ENCODE measurements around the gene MEAK7.

Gene MEAK7

DNA sequence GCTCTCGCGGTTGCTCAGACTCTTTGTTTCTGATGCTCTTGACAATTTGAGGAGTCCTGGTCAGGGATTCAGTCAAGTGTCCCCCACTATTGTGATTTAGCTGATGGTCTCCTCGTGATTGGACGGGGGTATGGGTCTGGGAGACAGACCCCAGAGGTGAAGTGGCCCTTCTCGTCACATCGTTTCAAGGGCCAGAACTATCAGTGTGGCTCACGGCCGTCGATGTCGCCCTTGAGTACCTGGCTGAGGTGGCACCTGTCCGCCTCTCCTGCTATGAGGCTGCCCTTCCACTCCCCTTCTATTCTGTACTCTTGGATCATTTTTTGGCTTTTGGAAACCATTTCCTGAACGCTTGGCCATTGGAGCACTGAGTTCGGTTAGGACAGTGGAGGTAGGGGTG is 7.4 kb upstream of the MEAK7 start:
- DNase-seq (ENCODE audit: low spot score) = no peak

DNA sequence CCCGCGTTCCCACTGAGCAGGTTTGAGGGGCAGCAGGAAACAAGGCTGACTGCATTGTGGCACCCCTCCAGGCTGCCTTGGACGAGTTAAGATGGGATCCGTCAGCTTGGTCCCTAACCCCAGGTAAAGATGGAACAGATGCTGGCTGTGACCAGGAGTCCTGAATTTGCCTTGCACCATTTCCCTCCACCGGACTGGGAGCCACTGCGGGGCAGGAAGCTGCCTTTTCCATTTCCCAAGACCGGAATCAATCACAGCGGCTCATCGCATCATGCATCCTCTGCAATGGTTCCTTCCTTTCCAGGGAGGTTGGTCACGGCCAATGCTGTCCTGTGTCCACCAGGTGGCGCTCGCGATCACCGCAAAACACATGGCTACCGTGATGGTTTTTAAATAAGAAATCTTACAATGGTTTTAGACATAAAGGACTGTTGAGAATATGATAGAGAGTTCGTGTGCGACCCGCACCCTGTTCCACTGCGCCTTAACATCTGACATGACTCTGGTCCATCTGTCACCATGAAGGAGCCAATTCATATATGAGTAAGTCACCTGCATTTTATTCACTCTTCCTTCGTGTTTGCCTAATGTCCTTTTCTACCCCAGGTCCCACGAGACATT is 6.8 kb upstream of the MEAK7 start:
- peak; percentile 79 for DNase-seq (ENCODE audit: low spot score)

DNA sequence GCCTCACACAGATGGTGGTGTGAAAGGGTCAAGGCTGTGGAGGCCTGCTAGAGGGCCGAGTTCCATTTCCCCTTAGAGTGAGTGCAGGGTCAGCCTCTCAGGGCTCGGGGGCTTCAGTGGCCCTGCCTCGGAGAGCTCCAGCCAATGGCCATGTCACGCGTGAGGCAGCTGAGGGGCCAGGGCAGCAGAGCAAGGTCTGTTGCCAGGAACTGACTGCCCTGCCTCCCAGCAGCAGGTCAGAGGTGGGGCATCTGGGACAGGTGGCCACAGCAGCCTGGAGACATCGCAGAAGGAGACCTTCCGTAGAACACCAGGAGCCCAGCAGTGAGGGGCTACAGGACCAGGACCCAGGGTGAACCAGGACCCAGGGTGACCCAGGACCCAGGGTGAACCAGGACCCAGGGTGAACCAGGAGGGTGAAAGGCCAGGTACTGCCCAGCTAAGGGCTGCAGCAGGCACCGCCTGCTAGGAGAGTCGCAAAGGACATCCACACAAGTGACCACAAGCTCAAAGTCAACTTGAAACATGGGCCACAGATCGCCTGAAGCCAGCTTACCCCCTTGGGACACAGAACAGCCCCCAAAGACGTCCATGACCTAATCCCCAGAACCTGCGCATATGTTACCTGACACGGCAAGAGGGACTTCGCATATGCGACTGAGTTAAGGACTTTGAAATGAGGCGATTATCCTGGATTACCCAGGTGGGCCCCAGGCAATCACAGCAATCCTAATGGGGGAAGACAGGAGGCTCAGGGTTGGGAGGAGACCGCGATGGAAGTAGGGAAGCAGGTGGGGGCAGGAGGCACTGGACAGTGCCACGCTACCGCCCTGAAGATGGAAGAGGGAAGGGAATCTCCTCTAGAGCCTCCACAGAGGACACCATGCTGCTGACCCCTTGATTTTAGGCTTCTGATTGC is 4.8 kb upstream of the MEAK7 start:
- no peak for DNase-seq (ENCODE audit: low spot score)

DNA sequence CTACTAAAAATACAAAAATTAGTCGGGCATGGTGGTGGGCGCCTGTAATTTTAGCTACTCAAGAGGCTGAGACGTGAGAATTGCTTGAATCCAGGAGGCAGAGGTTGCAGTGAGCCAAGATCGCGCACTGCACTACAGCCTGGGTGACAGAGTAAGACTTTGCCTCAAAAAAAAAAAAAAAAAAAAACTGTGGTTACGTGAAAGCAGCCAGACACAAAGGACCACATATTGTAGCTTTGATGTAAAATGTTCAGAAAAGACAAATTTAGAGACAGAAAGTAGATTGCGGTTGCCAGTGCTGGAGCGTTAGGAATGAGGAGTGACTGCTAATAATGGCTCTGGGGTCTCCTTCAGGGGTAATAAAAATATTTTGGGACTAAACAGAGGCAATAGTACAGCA is 4.0 kb upstream of the MEAK7 start:
- no peak for DNase-seq (ENCODE audit: low spot score)

DNA sequence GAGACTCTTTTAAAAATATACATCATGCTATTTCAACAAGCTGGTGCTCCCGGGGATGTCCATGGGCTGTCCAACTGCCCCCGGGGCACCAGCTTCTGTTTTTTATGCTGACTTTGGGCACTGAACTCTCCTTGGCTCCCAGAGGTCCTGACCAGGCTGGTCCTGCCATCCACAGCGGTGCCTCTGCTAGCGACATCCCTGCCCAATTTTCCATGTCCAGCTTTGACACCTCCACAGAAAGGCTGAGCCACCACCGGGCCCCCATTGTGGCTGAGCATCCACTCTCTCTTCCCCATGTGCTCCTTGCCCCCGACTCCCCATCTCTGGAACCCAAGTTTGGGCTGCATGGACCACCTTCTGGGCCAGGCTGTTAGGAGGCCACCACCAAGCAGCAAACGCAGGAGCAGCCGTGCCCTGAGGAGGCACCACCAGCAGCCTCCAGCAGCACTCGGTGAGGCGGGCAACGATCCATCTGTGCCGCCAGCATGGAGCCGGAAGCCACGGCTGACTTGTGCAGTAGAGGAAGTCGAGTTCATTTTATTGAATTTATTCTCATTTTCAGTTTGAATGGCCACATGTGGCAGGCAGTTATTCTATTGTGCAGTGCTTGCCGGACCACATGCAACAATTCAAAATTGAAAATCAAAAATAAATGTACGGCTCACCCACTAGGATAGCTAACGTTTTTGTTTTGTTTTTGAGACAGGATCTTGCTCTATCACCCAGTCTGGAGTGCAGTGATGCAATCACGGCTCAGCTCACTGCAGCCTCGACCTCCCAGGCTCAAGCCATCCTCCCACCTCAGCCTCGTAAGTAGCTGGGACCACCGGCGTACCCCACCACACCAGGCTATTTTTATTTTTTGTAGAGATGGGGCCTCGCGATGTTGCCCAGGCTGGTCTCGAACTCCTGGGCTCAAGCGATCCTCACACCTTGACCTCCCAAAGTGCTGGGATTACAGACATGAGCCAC is 2.8 kb upstream of the MEAK7 start:
- DNase-seq (ENCODE audit: low spot score) = no peak

DNA sequence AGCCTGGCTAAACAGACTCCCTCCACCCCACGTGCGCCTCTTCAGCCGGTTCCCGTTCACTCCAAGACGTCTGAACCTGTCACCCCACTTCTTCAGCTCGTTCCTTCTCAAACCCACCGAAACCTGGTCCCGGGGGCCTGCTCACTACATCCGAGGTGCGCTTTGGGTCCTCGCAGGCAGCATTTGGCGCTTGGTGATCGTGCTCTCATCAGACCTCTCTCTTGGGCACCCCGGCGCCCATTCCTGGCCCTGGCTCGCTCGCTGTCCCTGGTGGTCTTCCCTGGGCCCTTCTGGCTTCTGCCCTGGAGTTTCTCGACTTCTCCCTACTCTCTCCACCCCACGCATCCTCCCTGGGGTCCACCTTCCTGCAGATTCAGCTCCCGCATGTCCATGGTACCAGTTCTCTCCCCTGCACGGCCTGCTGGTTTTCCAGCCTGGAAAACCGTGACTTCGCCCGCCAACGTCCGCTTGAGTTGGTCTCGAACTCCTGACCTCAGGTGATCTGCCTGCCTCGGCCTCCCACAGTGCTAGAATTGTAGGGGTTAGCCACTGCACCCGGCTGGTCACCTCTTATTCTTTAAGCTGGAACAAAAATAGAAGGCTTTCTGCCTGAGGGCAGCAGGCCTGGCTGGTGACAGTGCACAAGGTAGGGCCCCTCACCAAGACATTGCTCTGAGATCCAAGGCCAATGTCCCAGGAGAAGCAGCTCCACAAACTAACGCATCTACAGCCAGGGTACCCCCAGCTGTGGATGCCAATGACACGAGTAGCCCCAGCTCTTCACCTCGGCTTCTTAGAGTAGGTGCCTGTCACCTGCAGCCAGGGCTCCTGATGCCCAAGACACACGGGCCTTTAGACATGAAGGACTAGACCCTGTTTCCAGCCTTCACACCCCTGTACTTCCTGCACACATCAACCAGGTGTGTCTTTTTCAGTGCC is 1.1 kb upstream of the MEAK7 start:
- no peak for DNase-seq (ENCODE audit: low spot score)

DNA sequence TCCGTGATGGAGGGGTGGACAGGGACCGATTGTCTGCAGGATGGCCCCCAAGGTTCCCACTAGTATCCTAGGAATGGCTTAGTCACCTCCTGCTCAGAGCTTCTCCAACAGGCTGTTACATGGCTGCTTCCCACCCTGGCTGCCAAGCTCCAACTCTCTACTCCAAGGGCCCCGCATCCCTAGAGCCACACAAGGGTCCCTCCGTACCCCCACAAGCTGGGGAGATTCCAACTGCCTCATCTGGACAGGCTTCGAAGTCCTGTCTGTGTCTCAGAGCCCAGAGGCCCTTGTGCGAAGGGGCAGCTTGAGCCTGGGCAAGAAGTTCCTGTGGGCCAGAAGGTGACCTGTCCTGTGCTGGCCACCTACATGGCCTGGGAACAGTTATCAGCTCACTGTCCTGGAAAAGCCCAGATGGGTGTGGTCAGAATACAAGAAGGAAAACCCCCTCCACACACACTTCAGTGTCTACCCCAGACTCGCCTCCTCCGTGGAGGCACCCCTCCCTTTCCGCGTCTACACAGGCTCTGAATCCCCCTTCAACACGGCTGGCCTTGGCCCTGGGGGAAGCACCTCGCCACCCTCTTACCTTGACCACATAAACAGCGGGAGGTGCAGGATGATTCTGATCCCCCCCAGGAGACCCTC is 586 bp downstream of the MEAK7 start:
- DNase-seq (ENCODE audit: low spot score) = no peak

DNA sequence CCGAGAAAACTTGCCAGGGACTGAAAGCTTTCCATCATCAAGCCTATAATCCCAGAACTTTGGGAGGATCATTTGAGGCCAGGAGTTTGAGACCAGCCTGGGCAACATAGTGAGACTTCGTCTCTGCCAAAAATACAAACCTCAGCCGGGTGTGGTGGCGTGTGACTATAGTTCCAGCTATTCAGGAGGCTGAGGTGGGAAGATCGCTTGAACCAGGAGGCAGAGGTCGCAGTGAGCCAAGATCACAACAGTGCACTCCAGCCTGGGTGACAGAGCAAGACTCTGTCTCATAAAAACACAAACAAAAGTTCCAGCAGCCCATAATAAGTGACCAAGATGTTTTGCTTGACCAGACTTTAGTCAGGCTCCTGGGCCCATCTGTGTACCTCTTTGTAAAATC is 1.9 kb downstream of the MEAK7 start:
- DNase-seq (ENCODE audit: low spot score) = no peak

DNA sequence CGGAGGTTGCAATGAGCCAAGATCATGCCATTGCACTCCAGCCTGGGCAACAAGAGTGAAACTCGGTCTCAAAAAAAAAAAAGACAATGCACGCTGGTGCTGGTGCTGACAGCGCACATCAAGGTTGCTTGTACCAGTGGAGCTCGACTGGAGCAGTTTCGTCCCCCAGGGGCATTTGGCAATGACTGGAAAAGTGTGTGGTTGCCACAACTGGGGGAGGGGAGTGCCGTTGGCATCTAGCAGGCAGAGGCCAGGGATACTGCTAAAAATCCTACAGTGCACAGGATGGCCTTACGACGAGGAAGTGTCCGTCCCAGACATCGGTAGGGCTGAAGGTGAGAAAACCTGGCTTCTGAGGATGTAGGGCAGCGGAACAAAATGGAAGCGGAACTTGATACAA is 2.4 kb downstream of the MEAK7 start:
- no peak for DNase-seq (ENCODE audit: low spot score)

DNA sequence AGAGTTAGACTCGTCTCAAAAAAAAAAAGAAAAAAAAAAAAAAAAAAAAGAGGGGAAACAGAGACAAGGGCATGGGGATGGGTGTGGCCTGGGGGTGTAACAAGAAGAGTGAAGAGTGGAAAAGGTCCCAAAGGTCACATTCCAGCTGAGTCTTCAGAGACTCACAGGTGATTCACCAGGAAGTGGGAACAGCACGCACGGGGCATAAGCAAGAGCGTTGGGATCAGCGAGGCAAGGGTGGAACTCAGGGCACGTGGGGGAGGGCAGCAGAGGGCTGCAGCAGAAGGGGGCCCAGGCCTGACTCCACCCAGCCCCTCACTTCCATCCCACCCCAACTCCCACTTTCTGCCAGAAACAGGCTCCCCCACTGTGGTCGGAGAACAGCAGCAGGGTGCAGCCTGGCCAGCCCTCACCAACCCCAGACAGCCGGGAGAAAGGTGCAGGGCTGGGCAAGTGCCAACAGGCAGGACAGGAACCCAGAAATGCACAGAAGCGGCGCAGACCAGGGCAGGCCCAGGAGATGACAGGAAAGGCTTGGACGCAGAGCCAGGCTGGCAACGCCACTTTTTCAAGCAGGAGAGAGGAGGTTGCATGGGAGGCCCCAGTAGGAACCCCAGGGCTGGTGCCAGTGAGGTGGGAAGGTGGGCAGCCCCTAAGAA is 3.3 kb downstream of the MEAK7 start:
- no peak for DNase-seq (ENCODE audit: low spot score)

DNA sequence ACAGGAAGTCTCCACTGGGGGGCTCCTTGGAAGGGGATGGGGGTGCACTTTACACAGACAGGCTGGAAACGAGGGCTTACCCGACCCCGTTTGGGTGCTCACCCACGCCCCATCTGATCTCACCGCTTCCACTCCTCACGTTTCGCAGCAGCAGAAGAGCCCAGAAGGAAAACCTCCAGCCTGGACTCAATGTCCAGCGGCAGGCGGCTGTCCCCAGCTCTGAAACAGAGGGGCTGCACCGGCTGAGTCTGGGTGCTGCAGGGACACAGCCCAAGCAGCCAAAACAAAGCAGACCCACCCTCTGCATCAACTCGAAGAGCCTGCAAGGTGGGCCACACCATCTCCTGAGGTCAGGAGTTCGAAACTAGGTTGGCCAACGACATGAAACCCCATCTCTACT is 3.9 kb downstream of the MEAK7 start:
- no peak for DNase-seq (ENCODE audit: low spot score)

DNA sequence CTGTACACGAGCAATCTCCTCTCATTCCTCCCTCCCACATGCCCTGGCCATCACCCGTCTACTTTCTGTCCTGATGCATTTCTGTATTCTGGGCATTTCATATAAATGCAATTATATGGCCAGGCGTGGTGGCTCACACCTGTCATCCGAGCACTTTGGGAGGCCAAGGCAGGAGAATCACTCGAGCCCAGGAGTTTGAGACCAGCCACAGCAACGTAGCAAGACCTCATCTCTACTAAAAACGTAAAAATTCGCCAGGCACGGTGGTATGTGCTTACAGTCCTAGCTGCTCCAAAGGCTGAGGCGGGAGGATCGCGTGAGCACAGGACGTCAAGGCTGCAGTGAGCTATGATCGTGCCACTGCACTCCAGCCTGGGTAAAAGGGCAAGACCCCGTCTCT is 4.8 kb downstream of the MEAK7 start:
- no peak for DNase-seq (ENCODE audit: low spot score)

DNA sequence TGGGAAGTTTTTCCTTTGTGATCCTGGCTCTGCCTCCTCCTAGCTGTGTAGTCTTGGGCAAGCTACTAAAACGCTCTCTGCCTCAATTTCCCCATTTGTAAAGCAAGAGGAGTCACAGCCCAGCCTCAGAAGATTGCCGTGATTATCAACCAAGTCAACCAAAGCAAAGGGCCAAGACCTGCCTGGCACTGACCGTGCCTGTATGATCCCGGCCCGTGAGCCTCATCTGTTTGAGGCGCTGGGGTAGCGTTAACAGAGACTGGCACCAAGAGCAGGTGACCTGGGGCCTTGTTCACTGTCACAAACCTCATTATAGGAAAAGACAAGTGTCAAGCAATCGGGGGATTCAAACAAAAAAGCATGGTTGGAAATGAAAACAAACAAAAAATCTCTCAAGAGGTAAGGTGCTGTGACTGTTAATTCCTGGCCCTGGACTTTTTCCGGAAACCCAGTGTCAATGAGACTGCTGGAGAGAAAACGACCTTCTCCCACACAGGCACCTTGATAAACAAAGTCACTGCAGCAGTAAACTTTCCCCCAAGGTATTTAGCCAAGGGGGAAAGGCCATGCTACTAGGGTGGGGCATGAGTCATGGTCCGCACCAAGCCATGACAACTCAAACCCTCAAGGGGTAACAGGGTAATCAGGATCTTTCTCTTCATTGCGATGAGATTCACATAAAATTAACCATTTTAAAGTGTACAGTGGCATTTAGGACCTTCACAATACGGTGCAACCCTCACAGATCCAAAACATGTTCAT is 5.4 kb downstream of the MEAK7 start:
- no peak for DNase-seq (ENCODE audit: low spot score)

DNA sequence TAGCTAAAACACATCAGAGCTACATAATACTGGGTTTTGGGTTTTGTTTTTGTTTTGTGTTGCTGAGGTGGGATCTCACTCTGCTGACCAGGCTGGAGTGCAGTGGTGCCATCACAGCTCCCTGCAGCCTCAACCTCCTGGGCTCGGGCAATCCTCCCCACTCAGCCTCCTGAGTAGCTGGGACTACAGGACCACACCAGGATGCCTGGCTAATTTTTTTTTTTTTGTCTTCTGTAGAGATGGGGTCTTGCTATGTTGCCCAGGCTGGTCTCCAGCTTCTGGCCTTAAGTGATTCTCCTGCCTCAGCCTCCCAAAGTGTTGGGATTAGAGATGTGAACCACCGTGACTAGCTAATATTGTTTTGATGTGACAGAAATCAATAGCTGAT is 6.2 kb downstream of the MEAK7 start:
- no peak for DNase-seq (ENCODE audit: low spot score)

DNA sequence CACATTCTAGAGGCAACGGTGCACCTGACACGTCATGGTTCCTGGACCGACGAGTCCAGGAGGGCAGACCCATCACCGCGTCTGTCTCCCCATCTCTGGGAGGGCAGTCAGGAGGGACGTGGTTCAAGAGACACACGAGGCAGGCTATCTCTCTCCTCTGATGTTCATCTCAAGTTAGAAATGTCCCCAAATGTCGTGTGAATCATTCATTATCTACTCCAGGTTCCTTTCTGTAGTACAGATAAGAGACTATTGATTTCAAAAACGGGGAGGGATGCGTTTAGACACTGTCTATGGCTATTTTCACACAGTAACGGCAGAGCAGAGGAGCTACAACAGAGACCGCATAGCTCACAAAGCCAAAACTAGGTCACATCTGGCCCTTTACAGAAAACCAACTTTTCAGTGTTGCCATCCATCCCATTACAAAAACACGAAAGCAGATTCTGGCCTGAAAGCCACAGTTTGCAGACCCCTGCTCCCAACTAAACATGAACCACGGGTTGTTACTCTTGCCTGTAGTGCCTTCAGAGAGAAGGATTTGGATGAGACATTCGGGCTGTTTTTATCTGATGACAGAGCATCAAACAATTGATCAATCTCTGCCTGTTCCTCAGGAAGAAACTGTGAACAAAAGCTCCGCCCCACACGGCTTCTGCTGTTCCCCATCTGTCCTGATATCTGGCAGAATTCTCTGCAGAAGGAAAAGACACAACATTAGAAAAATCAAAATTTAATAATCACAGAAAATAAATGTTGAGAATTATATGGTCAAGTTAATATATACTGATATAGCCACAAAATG is 6.8 kb downstream of the MEAK7 start:
- no peak for DNase-seq (ENCODE audit: low spot score)

DNA sequence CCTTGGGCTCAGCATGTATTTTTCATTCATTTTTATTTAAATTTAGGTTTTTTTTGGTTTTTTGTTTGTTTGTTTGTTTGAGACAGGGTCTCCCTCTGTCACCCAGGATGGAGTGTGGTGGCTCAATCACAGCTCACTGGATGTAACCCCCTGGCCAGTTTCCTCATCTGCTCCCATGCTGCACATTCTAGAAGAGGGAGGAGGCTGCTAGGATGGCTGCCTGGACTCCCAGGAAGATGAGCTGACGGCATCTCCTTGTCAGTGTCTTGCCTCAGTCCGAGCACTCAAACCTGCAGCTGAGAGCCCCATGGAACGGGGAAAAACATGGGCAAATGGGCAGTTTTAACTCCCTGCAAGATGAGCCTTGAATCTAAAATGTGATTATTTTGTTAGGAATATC is 7.5 kb downstream of the MEAK7 start:
- no peak for DNase-seq (ENCODE audit: low spot score)

DNA sequence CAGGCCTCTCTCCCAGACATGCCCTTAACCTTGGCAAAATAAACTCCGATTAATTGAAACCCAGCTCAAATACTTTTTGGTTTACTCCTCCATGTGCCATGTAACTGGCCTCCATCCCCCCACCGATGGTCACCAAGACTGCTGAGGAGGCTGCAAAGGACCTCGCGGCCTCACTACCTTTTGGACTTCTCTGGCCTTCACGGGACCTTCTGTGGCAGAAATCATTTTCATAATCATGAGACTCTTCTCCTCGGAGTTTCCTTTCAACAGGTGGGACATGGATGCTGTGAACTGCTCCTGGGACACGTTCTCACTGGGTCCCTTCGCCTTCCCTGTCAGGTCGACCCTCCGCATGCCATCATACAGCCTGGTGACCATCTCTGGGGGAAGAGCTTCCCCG is 9.0 kb downstream of the MEAK7 start:
- no peak for DNase-seq (ENCODE audit: low spot score)

DNA sequence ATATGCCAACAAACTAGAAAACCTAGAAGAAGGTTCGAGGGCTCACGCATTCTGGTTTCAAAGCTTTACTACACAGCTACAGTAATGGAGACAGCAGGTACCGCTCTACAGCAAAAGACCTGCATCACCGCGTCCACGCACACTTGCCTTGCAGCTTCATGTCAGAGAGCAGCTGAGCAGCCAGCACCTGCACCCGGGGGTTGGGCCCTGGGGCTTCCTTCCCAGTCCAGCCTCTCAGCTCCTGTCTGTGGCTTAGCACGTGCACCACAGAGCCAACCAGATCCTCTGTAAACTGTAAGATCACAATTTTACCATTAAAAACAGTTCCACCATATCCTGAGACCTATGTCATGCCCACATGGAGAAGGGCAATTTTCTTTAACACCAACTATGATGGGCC is 15.3 kb downstream of the MEAK7 start:
- DNase-seq (ENCODE audit: low spot score) = no peak

DNA sequence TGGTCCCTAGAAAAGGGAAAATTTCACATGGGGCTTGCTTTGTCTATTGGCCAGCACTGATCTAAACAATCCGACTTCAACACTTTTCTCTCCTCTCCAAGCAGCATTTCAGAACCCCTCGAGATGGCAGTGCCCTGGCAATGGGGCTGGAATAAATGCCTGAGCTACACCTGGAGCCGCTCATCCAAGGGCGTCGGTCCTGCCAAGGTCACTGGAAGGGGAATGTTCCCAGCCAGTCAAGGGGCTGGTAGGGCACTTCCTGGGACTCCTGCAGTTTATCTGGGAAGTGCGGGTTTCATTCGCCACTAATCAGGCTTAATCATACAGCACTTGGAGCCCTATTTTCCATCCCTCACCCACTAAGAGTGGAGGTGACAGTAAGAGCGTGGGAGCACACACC is 17.1 kb downstream of the MEAK7 start:
- DNase-seq (ENCODE audit: low spot score) = no peak
